Suprapubic skin (tissue), 4 donors: Measurements from ENCODE around the gene CARF. TPM values are rescaled to one million over a fixed set of nuclear protein-coding genes. Genes with fewer than 3 reads are reported as not detected.

Experiments used
- DNase-seq, 2 donors: peaks; one replicate each; pipeline ENCODE4 v3.0.0-alpha.2; 2019; ENCODE audit warnings: low spot score in 2 of 2
- H3K27ac ChIP-seq: fragments of 200-600 bp; sonication (generic); one replicate; pipeline ENCODE4 v1.5.1; 2019
- H3K27me3 ChIP-seq: fragments of 200-600 bp; sonication (generic); one replicate; pipeline ENCODE4 v1.5.1; 2019
- H3K36me3 ChIP-seq: fragments of 200-600 bp; sonication (generic); one replicate; pipeline ENCODE4 v1.5.1; 2019
- H3K4me1 ChIP-seq: fragments of 200-600 bp; sonication (generic); one replicate; pipeline ENCODE4 v1.5.1; 2019
- H3K4me3 ChIP-seq: fragments of 200-600 bp; sonication (generic); one replicate; pipeline ENCODE4 v1.5.1; 2019; ENCODE audit warnings: mild to moderate bottlenecking
- H3K9me3 ChIP-seq: fragments of 200-600 bp; sonication (generic); one replicate; pipeline ENCODE4 v1.5.1; 2019
- CTCF ChIP-seq, 2 donors: fragments of 200-600 bp in 1 of 2; fragments of 450-650 bp in 1 of 2; sonication (generic) in 1 of 2; IDR thresholded peaks; one replicate each; pipeline ENCODE4 v1.5.1; 2016 to 2019; ENCODE audit warnings: antibody characterized with exemption in 2 of 2, mild to moderate bottlenecking in 1 of 2, moderate library complexity in 1 of 2
- EP300 ChIP-seq: sonication (generic); formaldehyde crosslinking; IDR thresholded peaks from one replicate; pipeline ENCODE4 v1.6.1; 2017; ENCODE audit warnings: antibody characterized with exemption
- POLR2A ChIP-seq, 2 donors: fragments of 450-650 bp; IDR thresholded peaks; one replicate each; pipeline ENCODE4 v1.6.1; 2017; ENCODE audit warnings: antibody characterized with exemption in 2 of 2, mild to moderate bottlenecking in 2 of 2, moderate library complexity in 2 of 2
- POLR2AphosphoS5 ChIP-seq, 3 donors: sonication (generic); formaldehyde crosslinking; IDR thresholded peaks; one replicate each; pipeline ENCODE4 v1.6.1; 2017; ENCODE audit warnings: antibody characterized with exemption in 3 of 3
- WGBS: methylation state at CpG from one replicate; pipeline ENCODE4 v1.1.5; 2018; 5-methylcytosine and 5-hydroxymethylcytosine counted together
- total RNA-seq, 4 donors: library from RNA; depleted of rRNA; stranded (reverse); fragments of >200 nt; gene quantifications; one replicate each; pipeline ENCODE4 v1.1.0, GENCODE V29; 2016

CARF gene
- 10 to 100 TPM in 2 of 4 donors, 1 to 10 TPM in 2; 6.7 to 20.6 (median 11.1) TPM for total RNA-seq

- Histone ChIP-seq H3K36me3 (no peaks in the 10 kb centered on the region), H3K27ac (peak within 1 kb of the TSS; percentile 89), H3K27me3 (no peaks in the 10 kb centered on the region), H3K9me3 (no peaks in the 10 kb centered on the region), H3K4me3 (peak within 1 kb of the TSS; percentile 61), H3K4me1 (peaks cover 21% of the 10 kb centered on the region)
- DNase-seq: peak; percentile 92 to 93
- TF ChIP-seq POLR2A (IDR thresholded peaks at IDR 0.05) (peak in 1 of 2 donors; percentile 53), CTCF (IDR thresholded peaks at IDR 0.05) (no peak), POLR2AphosphoS5 (IDR thresholded peaks at IDR 0.05) (peak in 1 of 3 donors; percentile 92)
- WGBS: under 1% methylated on average over 35 of the region's 39 CpGs
These were observed at the start of gene CARF, which contains the start of gene WDR12 for GRCh38 chr2:202911512-202912341. Gene CARF (plus strand): TSS chr2:202912275. CDS start chr2:202941903, 29,628 bp downstream. Gene WDR12 (minus strand): TSS chr2:202911673. CDS start chr2:202911476, 197 bp downstream.

- Histone ChIP-seq H3K9me3 (no peaks in the 10 kb centered on the region), H3K4me1 (peaks cover 12% of the 10 kb centered on the region), H3K4me3 (peak overlapping the region; percentile 70), H3K36me3 (no peaks in the 10 kb centered on the region), H3K27me3 (no peaks in the 10 kb centered on the region), H3K27ac (peak overlapping the region; percentile 59)
- no peak for TF ChIP-seq POLR2A (IDR thresholded peaks at IDR 0.05)
- no peak for TF ChIP-seq CTCF (IDR thresholded peaks at IDR 0.05)
- TF ChIP-seq EP300: no peak
- TF ChIP-seq POLR2AphosphoS5 (IDR thresholded peaks at IDR 0.05): no peak
- DNase-seq: peak; percentile 66 to 79
- 4% methylated on average over 26 of the region's 37 CpGs for WGBS
These were observed 41.4 kb upstream of the CARF start for GRCh38 chr2:202870431-202871299.

- WGBS: 1% methylated on average over 54 of the region's 93 CpGs
- TF ChIP-seq POLR2A (IDR thresholded peaks at IDR 0.05) (no peak), POLR2AphosphoS5 (IDR thresholded peaks at IDR 0.05) (no peak), CTCF (IDR thresholded peaks at IDR 0.05) (no peak), EP300 (no peak)
- Histone ChIP-seq H3K4me3 (peak within 1 kb of the TSS; percentile 70), H3K36me3 (no peaks in the 10 kb centered on the region), H3K27ac (peak within 1 kb of the TSS; percentile 59), H3K27me3 (no peaks in the 10 kb centered on the region), H3K9me3 (no peaks in the 10 kb centered on the region), H3K4me1 (peaks cover 12% of the 10 kb centered on the region)
- DNase-seq: peak in 1 of 2 donors; percentile 73
These were observed 40.6 kb upstream of the CARF start, which contains the start of gene ICA1L for GRCh38 chr2:202871300-202872141. Gene ICA1L (minus strand): TSS chr2:202871766. CDS start chr2:202829009, 42,757 bp downstream.

GRCh38 chr2:202877699-202878098, 34.4 kb upstream of the CARF start:
- TF ChIP-seq POLR2A (IDR thresholded peaks at IDR 0.05) (no peak), POLR2AphosphoS5 (IDR thresholded peaks at IDR 0.05) (no peak), CTCF (IDR thresholded peaks at IDR 0.05) (no peak), EP300 (no peak)
- peaks cover 32% of the 10 kb centered on the region for H3K36me3 ChIP-seq
- no peak overlapping the region for H3K4me3 ChIP-seq
- WGBS: 94% methylated on average over 2 of the region's 2 CpGs
- no peaks in the 10 kb centered on the region for H3K27me3 ChIP-seq
- H3K4me1 ChIP-seq: no peaks in the 10 kb centered on the region
- no peaks in the 10 kb centered on the region for H3K9me3 ChIP-seq
- no peak overlapping the region for H3K27ac ChIP-seq
- DNase-seq: no peak
